Transverse colon (tissue), 4 donors: ENCODE data around the gene PLIN5.

ENCODE experiments used
- CTCF ChIP-seq, 5 experiments: fragments of 200-600 bp in 3 of 5; fragments of 450-650 bp in 2 of 5; sonication (generic) in 3 of 5; IDR thresholded peaks; 1 replicate in 2 of 5; 2 replicates in 3 of 5; pipeline ENCODE4 v1.5.1; 2016 to 2017; ENCODE audit warnings: antibody characterized with exemption in 5 of 5, inconsistent platforms in 3 of 5, mild to moderate bottlenecking in 2 of 5, moderate library complexity in 1 of 5
- POLR2AphosphoS5 ChIP-seq, 3 donors: sonication (generic); formaldehyde crosslinking; IDR thresholded peaks; one replicate each; pipeline ENCODE4 v1.6.1; 2016; ENCODE audit warnings: antibody characterized with exemption in 3 of 3

- TF ChIP-seq CTCF (IDR thresholded peaks at IDR 0.05) (no peak), POLR2AphosphoS5 (IDR thresholded peaks at IDR 0.05) (no peak)
These were observed 49.1 kb upstream of the PLIN5 start for GRCh38 chr19:4583961-4584669.
